ENCODE measurements around the gene CSRP1.

- TF ChIP-seq FOXA3 (CRISPR knock-in tag; conservative IDR thresholded peaks at IDR 0.05 in 1 of 2, IDR thresholded peaks at IDR 0.05 in 1 of 2) (no peak), ZFP36 (IDR thresholded peaks at IDR 0.05; ENCODE audit: low read depth, low read length, partially characterized antibody) (no peak), POLR2AphosphoS2 (IDR thresholded peaks at IDR 0.05; ENCODE audit: low read length) (no peak), REST (IDR thresholded peaks at IDR 0.05; ENCODE audit: borderline replicate concordance) (no peak), REST (CRISPR knock-in tag; IDR thresholded peaks at IDR 0.05; ENCODE audit: low read depth) (no peak), CTCF (IDR thresholded peaks at IDR 0.05 in 2 of 3, conservative IDR thresholded peaks at IDR 0.05 in 1 of 3; ENCODE audit: insufficient read depth in 2 of 3, low read depth in 1 of 3, low read length in 3 of 3) (no peak), KDM1A (IDR thresholded peaks at IDR 0.05) (no peak), SREBF1 (IDR thresholded peaks at IDR 0.05; ENCODE audit: borderline replicate concordance, low read depth, low read length) (no peak), RCOR1 (IDR thresholded peaks at IDR 0.05; ENCODE audit: borderline replicate concordance in 1 of 2, low read depth in 2 of 2, low read length in 2 of 2) (no peak)
Measured at GRCh38 chr1:201551096-201551495, 44.2 kb upstream of the CSRP1 start.
